GM23338 (cell line): ENCODE data around the gene KRTAP5-6. TPM values are rescaled to one million over a fixed set of nuclear protein-coding genes. Genes with fewer than 3 reads are reported as not detected.

Experiments used
- ATAC-seq: fragments of 200-7000 bp; cut with Tn5 transposase; 3 replicates; pipeline ENCODE4 v1.9.1; 2020
- DNase-seq: peaks from one replicate; pipeline ENCODE4 v3.0.0-alpha.2; 2015; ENCODE audit warnings: low spot score
- H2AFZ ChIP-seq: fragments of 200-600 bp; sonication (generic); 2 replicates; pipeline ENCODE4 v1.8.0; 2016; ENCODE audit warnings: antibody characterized with exemption, mild to moderate bottlenecking, moderate library complexity
- H3F3A ChIP-seq: fragments of 200-600 bp; sonication (generic); replicated peaks from 2 replicates; pipeline ENCODE4 v1.8.0; 2017; ENCODE audit warnings: antibody characterized with exemption, mixed run types, low read depth
- H3K27ac ChIP-seq: fragments of 200-600 bp; sonication (generic); 2 replicates; pipeline ENCODE4 v1.6.1; 2016; ENCODE audit warnings: low read depth
- H3K27me3 ChIP-seq: fragments of 200-600 bp; sonication (generic); 2 replicates; pipeline ENCODE4 v1.8.0; 2016; ENCODE audit warnings: mild to moderate bottlenecking, mixed run types, moderate library complexity; ENCODE audit not compliant: insufficient read depth
- H3K36me3 ChIP-seq: fragments of 200-600 bp; sonication (generic); 2 replicates; pipeline ENCODE4 v1.8.0; 2016; ENCODE audit warnings: mild to moderate bottlenecking; ENCODE audit not compliant: insufficient read depth
- H3K4me1 ChIP-seq: fragments of 200-600 bp; sonication (generic); 2 replicates; pipeline ENCODE4 v1.8.0; 2016; ENCODE audit warnings: mild to moderate bottlenecking, moderate library complexity; ENCODE audit not compliant: insufficient read depth
- H3K4me2 ChIP-seq: fragments of 200-600 bp; sonication (generic); 2 replicates; pipeline ENCODE4 v1.7.1; 2017; ENCODE audit warnings: mixed run types
- H3K4me3 ChIP-seq: fragments of 200-600 bp; sonication (generic); 2 replicates; pipeline ENCODE4 v1.6.1; 2016; ENCODE audit warnings: mixed run types
- H3K79me2 ChIP-seq: fragments of 200-600 bp; sonication (generic); replicated peaks from 2 replicates; pipeline ENCODE4 v1.8.0; 2017; ENCODE audit warnings: mild to moderate bottlenecking; ENCODE audit not compliant: insufficient read depth
- H3K9me2 ChIP-seq: fragments of 200-600 bp; sonication (generic); 2 replicates; pipeline ENCODE4 v1.8.0; 2017; ENCODE audit not compliant: insufficient read depth
- H4K20me1 ChIP-seq: fragments of 200-600 bp; sonication (generic); replicated peaks from 2 replicates; pipeline ENCODE4 v1.8.0; 2017; ENCODE audit warnings: mild to moderate bottlenecking; ENCODE audit not compliant: insufficient read depth
- H3K27ac Mint-ChIP-seq: 2 replicates; pipeline ENCODE4 v1.8.0; 2020; ENCODE audit warnings: inconsistent platforms, mild to moderate bottlenecking, moderate library complexity, mixed read lengths
- H3K27me3 Mint-ChIP-seq: 3 replicates; pipeline ENCODE4 v1.8.0; 2022; ENCODE audit warnings: low read depth, mild to moderate bottlenecking, moderate library complexity, mixed read lengths, inconsistent platforms; ENCODE audit not compliant: insufficient read depth, poor library complexity
- H3K36me3 Mint-ChIP-seq: 3 replicates; pipeline ENCODE4 v1.8.0; 2021; ENCODE audit warnings: low read depth, mild to moderate bottlenecking, inconsistent platforms, moderate library complexity, mixed read lengths
- H3K4me1 Mint-ChIP-seq: 3 replicates; pipeline ENCODE4 v1.8.0; 2020; ENCODE audit warnings: mild to moderate bottlenecking, inconsistent platforms, mixed read lengths
- H3K4me3 Mint-ChIP-seq: 3 replicates; pipeline ENCODE4 v1.8.0; 2021; ENCODE audit warnings: moderate library complexity, mild to moderate bottlenecking, inconsistent platforms, mixed read lengths
- H3K9me3 Mint-ChIP-seq: 3 replicates; pipeline ENCODE4 v1.8.0; 2020; ENCODE audit warnings: moderate library complexity, mild to moderate bottlenecking, inconsistent platforms, mixed read lengths
- CREB1 ChIP-seq: fragments of 250-450 bp; sonication (Bioruptor Pico); IDR thresholded peaks from 2 replicates; pipeline ENCODE4 v1.5.0; 2020; ENCODE audit warnings: low read depth, mild to moderate bottlenecking, moderate library complexity
- EZH2phosphoT487 ChIP-seq: fragments of 200-600 bp; sonication (generic); IDR thresholded peaks from one replicate; pipeline ENCODE4 v1.8.1; 2018; ENCODE audit warnings: antibody characterized with exemption; ENCODE audit not compliant: unreplicated experiment
- JUNB ChIP-seq: IDR thresholded peaks from one replicate; pipeline ENCODE4 v1.6.1; 2016; ENCODE audit warnings: antibody characterized with exemption; ENCODE audit not compliant: unreplicated experiment
- NANOG ChIP-seq: IDR thresholded peaks from 2 replicates; pipeline ENCODE4 v1.6.1; 2016; ENCODE audit warnings: antibody characterized with exemption, borderline replicate concordance
- POLR2AphosphoS5 ChIP-seq: IDR thresholded peaks from 2 replicates; pipeline ENCODE4 v1.6.1; 2016; ENCODE audit warnings: antibody characterized with exemption, low read depth
- STAT1 ChIP-seq: IDR thresholded peaks from one replicate; pipeline ENCODE4 v1.6.1; 2016; ENCODE audit warnings: antibody characterized with exemption; ENCODE audit not compliant: unreplicated experiment
- ZNF114 ChIP-seq: fragments of 250-450 bp; sonication (Bioruptor Pico); IDR thresholded peaks from 2 replicates; pipeline ENCODE4 v1.5.0; 2020; ENCODE audit warnings: mild to moderate bottlenecking, moderate library complexity
- ZNF331 ChIP-seq: fragments of 250-450 bp; sonication (Bioruptor Pico); IDR thresholded peaks from 2 replicates; pipeline ENCODE4 v1.5.0; 2020; ENCODE audit warnings: low read depth, mild to moderate bottlenecking, moderate library complexity
- polyA plus RNA-seq: library from polyadenylated mRNA; unstranded; fragments of >200 nt; fragmentation: Nextera tagmentation; extraction: Ambion mirVana; gene quantifications from 2 replicates; pipeline ENCODE4 v1.2.1, GENCODE V29; 2016
- total RNA-seq: library from RNA; depleted of rRNA; stranded (reverse); fragments of >200 nt; shearing (Covaris generic); gene quantifications from 2 replicates; pipeline ENCODE4 v1.2.3, GENCODE V29; 2014
- TF ChIP-seq, protein P1 (sequence below), 2 experiments: fragments of 200-600 bp in 1 of 2; sonication (generic) in 1 of 2; conservative IDR thresholded peaks; 2 replicates each; pipeline versions ENCODE4 v1.5.1 to v1.6.1; 2016 to 2017; ENCODE audit warnings: antibody characterized with exemption in 2 of 2, low read depth in 2 of 2, mild to moderate bottlenecking in 2 of 2, moderate library complexity in 1 of 2
- TF ChIP-seq, protein P2 (sequence below): IDR thresholded peaks from 2 replicates; pipeline ENCODE4 v1.6.1; 2016; ENCODE audit warnings: antibody characterized with exemption
- TF ChIP-seq, protein P3 (sequence below): IDR thresholded peaks from one replicate; pipeline ENCODE4 v1.6.1; 2018; ENCODE audit warnings: antibody characterized with exemption; ENCODE audit not compliant: unreplicated experiment
- TF ChIP-seq, protein P4 (sequence below): fragments of 250-450 bp; sonication (Bioruptor Pico); IDR thresholded peaks from 2 replicates; pipeline ENCODE4 v1.5.0; 2020; ENCODE audit warnings: mild to moderate bottlenecking, moderate library complexity

Gene KRTAP5-6
- total and polyA plus RNA-seq, 2 experiments from 2014 or later, result not detected

DNA sequence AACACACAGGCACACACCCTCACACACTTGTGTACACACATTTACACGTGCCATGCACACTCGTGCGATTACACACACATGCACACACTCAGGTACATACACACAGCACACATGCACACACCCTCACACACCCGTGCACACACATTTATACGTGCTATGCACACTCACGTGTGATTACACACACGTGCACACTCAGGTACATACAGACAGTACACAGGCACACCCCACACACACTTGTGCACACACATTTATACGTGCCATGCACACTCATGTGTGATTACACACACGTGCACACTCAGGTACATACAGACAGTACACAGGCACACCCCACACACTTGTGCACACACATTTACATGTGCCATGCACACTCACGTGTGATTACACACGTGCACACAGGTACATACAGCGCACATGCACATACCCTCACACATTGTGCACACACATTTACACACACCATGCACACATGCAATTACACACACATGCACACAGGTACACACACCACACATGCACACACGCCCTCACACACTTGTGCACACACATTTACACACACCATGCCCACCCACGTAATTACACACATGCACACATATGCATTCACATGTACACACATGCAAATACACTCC, 48.8 kb downstream of the KRTAP5-6 start:
- Mint-ChIP-seq H3K4me3 (no peak overlapping the region), H3K27me3 (peaks cover 35% of the 10 kb centered on the region)
- H4K20me1 ChIP-seq, result no peaks in the 10 kb centered on the region

More for the DNA sequence above, 48.8 kb downstream of the KRTAP5-6 start:
- Mint-ChIP-seq H3K36me3 (peaks cover 2% of the 10 kb centered on the region; the same call in 2 of the 3 replicates), H3K4me1 (peaks cover 11% of the 10 kb centered on the region; the same call in 2 of the 3 replicates), H3K27ac (no peak overlapping the region), H3K9me3 (peaks cover 9% of the 10 kb centered on the region)
- Histone ChIP-seq H3F3A (peaks cover 9% of the 10 kb centered on the region; the same call in 1 of the 2 replicates), H3K79me2 (no peaks in the 10 kb centered on the region), H3K4me2 (no peak overlapping the region), H3K4me1 (no peaks in the 10 kb centered on the region; the same call in 1 of the 2 replicates), H3K27me3 (peaks cover 36% of the 10 kb centered on the region), H3K36me3 (no peaks in the 10 kb centered on the region), H3K4me3 (no peak overlapping the region), H2AFZ (no peak overlapping the region), H3K9me2 (0 out of 2 replicates have a peak, but pooled peaks cover 6% of the 10 kb centered on the region), H3K27ac (no peak overlapping the region)
- DNase-seq (no peak), ATAC-seq (no peak)
- TF ChIP-seq ZNF331 (CRISPR knock-in tag) (no peak), STAT1 (no peak), CREB1 (CRISPR knock-in tag) (no peak), EZH2phosphoT487 (no peak), JUNB (no peak), ZNF114 (no peak), POLR2AphosphoS5 (no peak), NANOG (no peak)
- TF ChIP-seq, protein P1, sequence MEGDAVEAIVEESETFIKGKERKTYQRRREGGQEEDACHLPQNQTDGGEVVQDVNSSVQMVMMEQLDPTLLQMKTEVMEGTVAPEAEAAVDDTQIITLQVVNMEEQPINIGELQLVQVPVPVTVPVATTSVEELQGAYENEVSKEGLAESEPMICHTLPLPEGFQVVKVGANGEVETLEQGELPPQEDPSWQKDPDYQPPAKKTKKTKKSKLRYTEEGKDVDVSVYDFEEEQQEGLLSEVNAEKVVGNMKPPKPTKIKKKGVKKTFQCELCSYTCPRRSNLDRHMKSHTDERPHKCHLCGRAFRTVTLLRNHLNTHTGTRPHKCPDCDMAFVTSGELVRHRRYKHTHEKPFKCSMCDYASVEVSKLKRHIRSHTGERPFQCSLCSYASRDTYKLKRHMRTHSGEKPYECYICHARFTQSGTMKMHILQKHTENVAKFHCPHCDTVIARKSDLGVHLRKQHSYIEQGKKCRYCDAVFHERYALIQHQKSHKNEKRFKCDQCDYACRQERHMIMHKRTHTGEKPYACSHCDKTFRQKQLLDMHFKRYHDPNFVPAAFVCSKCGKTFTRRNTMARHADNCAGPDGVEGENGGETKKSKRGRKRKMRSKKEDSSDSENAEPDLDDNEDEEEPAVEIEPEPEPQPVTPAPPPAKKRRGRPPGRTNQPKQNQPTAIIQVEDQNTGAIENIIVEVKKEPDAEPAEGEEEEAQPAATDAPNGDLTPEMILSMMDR (conservative IDR thresholded peaks at IDR 0.05; ENCODE audit: low read depth in 2 of 2), result no peak
- TF ChIP-seq, protein P2, sequence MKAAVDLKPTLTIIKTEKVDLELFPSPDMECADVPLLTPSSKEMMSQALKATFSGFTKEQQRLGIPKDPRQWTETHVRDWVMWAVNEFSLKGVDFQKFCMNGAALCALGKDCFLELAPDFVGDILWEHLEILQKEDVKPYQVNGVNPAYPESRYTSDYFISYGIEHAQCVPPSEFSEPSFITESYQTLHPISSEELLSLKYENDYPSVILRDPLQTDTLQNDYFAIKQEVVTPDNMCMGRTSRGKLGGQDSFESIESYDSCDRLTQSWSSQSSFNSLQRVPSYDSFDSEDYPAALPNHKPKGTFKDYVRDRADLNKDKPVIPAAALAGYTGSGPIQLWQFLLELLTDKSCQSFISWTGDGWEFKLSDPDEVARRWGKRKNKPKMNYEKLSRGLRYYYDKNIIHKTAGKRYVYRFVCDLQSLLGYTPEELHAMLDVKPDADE, result no peak
- TF ChIP-seq, protein P3, sequence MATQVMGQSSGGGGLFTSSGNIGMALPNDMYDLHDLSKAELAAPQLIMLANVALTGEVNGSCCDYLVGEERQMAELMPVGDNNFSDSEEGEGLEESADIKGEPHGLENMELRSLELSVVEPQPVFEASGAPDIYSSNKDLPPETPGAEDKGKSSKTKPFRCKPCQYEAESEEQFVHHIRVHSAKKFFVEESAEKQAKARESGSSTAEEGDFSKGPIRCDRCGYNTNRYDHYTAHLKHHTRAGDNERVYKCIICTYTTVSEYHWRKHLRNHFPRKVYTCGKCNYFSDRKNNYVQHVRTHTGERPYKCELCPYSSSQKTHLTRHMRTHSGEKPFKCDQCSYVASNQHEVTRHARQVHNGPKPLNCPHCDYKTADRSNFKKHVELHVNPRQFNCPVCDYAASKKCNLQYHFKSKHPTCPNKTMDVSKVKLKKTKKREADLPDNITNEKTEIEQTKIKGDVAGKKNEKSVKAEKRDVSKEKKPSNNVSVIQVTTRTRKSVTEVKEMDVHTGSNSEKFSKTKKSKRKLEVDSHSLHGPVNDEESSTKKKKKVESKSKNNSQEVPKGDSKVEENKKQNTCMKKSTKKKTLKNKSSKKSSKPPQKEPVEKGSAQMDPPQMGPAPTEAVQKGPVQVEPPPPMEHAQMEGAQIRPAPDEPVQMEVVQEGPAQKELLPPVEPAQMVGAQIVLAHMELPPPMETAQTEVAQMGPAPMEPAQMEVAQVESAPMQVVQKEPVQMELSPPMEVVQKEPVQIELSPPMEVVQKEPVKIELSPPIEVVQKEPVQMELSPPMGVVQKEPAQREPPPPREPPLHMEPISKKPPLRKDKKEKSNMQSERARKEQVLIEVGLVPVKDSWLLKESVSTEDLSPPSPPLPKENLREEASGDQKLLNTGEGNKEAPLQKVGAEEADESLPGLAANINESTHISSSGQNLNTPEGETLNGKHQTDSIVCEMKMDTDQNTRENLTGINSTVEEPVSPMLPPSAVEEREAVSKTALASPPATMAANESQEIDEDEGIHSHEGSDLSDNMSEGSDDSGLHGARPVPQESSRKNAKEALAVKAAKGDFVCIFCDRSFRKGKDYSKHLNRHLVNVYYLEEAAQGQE, result no peak
- TF ChIP-seq, protein P4, sequence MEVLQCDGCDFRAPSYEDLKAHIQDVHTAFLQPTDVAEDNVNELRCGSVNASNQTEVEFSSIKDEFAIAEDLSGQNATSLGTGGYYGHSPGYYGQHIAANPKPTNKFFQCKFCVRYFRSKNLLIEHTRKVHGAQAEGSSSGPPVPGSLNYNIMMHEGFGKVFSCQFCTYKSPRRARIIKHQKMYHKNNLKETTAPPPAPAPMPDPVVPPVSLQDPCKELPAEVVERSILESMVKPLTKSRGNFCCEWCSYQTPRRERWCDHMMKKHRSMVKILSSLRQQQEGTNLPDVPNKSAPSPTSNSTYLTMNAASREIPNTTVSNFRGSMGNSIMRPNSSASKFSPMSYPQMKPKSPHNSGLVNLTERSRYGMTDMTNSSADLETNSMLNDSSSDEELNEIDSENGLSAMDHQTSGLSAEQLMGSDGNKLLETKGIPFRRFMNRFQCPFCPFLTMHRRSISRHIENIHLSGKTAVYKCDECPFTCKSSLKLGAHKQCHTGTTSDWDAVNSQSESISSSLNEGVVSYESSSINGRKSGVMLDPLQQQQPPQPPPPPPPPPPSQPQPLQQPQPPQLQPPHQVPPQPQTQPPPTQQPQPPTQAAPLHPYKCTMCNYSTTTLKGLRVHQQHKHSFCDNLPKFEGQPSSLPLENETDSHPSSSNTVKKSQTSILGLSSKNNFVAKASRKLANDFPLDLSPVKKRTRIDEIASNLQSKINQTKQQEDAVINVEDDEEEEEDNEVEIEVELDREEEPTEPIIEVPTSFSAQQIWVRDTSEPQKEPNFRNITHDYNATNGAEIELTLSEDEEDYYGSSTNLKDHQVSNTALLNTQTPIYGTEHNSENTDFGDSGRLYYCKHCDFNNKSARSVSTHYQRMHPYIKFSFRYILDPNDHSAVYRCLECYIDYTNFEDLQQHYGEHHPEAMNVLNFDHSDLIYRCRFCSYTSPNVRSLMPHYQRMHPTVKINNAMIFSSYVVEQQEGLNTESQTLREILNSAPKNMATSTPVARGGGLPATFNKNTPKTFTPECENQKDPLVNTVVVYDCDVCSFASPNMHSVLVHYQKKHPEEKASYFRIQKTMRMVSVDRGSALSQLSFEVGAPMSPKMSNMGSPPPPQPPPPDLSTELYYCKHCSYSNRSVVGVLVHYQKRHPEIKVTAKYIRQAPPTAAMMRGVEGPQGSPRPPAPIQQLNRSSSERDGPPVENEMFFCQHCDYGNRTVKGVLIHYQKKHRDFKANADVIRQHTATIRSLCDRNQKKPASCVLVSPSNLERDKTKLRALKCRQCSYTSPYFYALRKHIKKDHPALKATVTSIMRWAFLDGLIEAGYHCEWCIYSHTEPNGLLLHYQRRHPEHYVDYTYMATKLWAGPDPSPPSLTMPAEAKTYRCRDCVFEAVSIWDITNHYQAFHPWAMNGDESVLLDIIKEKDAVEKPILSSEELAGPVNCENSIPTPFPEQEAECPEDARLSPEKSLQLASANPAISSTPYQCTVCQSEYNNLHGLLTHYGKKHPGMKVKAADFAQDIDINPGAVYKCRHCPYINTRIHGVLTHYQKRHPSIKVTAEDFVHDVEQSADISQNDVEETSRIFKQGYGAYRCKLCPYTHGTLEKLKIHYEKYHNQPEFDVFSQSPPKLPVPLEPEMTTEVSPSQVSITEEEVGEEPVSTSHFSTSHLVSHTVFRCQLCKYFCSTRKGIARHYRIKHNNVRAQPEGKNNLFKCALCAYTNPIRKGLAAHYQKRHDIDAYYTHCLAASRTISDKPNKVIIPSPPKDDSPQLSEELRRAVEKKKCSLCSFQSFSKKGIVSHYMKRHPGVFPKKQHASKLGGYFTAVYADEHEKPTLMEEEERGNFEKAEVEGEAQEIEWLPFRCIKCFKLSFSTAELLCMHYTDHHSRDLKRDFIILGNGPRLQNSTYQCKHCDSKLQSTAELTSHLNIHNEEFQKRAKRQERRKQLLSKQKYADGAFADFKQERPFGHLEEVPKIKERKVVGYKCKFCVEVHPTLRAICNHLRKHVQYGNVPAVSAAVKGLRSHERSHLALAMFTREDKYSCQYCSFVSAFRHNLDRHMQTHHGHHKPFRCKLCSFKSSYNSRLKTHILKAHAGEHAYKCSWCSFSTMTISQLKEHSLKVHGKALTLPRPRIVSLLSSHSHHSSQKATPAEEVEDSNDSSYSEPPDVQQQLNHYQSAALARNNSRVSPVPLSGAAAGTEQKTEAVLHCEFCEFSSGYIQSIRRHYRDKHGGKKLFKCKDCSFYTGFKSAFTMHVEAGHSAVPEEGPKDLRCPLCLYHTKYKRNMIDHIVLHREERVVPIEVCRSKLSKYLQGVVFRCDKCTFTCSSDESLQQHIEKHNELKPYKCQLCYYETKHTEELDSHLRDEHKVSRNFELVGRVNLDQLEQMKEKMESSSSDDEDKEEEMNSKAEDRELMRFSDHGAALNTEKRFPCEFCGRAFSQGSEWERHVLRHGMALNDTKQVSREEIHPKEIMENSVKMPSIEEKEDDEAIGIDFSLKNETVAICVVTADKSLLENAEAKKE (CRISPR knock-in tag), result no peak
